NCI-H524 treated with DMSO at 0.1 percent for 48 hours (cell line): Measurements from ENCODE around the gene NEURL2.
"Not testable (repeated sequence)": the region's sequence is repeated elsewhere in the genome, so short reads cannot be mapped to it uniquely, and the experiment has no call there.

Experiments used
- DNase-seq: peaks from one replicate; lab custom pipeline; 2025; lab: John Stamatoyannopoulos, UW

NEURL2 gene

GRCh38 chr20:45898285-45898684, 7.3 kb upstream of the NEURL2 start:
- no peak for DNase-seq

- DNase-seq: no peak
These were observed 6.7 kb upstream of the NEURL2 start for GRCh38 chr20:45897692-45898091.

- DNase-seq: no peak
These were observed 6.3 kb upstream of the NEURL2 start for GRCh38 chr20:45897289-45897688.

GRCh38 chr20:45896641-45897161, 5.7 kb upstream of the NEURL2 start:
- no peak for DNase-seq

- DNase-seq: no peak
These were observed 3.8 kb upstream of the NEURL2 start for GRCh38 chr20:45894797-45895196.

GRCh38 chr20:45893831-45894230, 2.8 kb upstream of the NEURL2 start:
- DNase-seq: no peak

GRCh38 chr20:45892828-45893500, 2.0 kb upstream of the NEURL2 start:
- no peak for DNase-seq

- DNase-seq: no peak
These were observed 1.2 kb upstream of the NEURL2 start for GRCh38 chr20:45892049-45892825.

GRCh38 chr20:45890077-45890984, 677 bp downstream of the NEURL2 start:
- DNase-seq: no peak

GRCh38 chr20:45888681-45889080, 2.3 kb downstream of the NEURL2 start:
- no peak for DNase-seq

GRCh38 chr20:45887346-45887715, 3.7 kb downstream of the NEURL2 start, which contains the start of gene SPATA25:
Gene SPATA25, minus strand, starts transcription at chr20:45887622. Its CDS starts 32 bp downstream, at chr20:45887590.
- DNase-seq: no peak

GRCh38 chr20:45886590-45887345, 4.2 kb downstream of the NEURL2 start:
- no peak for DNase-seq

- no peak for DNase-seq
These were observed 7.9 kb downstream of the NEURL2 start for GRCh38 chr20:45883100-45883469.

GRCh38 chr20:45882469-45883099, 8.4 kb downstream of the NEURL2 start:
- no peak for DNase-seq

- peak; percentile 89 for DNase-seq
These were observed 9.8 kb downstream of the NEURL2 start, which contains the start of gene ZSWIM1 for GRCh38 chr20:45880988-45881788. Gene ZSWIM1, plus strand, starts transcription at chr20:45881227. Its CDS starts 1,366 bp downstream, at chr20:45882593.

- no peak for DNase-seq
These were observed 12.8 kb downstream of the NEURL2 start for GRCh38 chr20:45878076-45878761.

- DNase-seq: no peak
These were observed 16.4 kb downstream of the NEURL2 start for GRCh38 chr20:45874576-45874975.

GRCh38 chr20:45874104-45874481, 16.9 kb downstream of the NEURL2 start:
- DNase-seq: not testable (repeated sequence)

- DNase-seq: no peak
These were observed 17.5 kb downstream of the NEURL2 start for GRCh38 chr20:45873409-45874103.
